Mesendoderm (in vitro differentiated cells): Measurements from ENCODE around the gene ABR.
"Not testable (repeated sequence)": the region's sequence is repeated elsewhere in the genome, so short reads cannot be mapped to it uniquely, and the experiment has no call there.

ENCODE experiments used
- DNase-seq: peaks from one replicate; pipeline ENCODE4 v3.0.0; 2013
- H2AK5ac ChIP-seq: 2 replicates; pipeline ENCODE4 v1.6.1; 2013; ENCODE audit warnings: low read length, inconsistent platforms
- H2BK120ac ChIP-seq: 2 replicates; pipeline ENCODE4 v1.6.1; 2013; ENCODE audit warnings: low read depth, mild to moderate bottlenecking, low read length, moderate library complexity, mixed read lengths
- H2BK15ac ChIP-seq: replicated peaks from 2 replicates; pipeline ENCODE4 v1.6.1; 2013; ENCODE audit warnings: low read depth, mild to moderate bottlenecking, moderate library complexity
- H2BK5ac ChIP-seq: 2 replicates; pipeline ENCODE4 v1.6.1; 2013; ENCODE audit warnings: low read length, inconsistent platforms
- H3K18ac ChIP-seq: 2 replicates; pipeline ENCODE4 v1.6.1; 2013; ENCODE audit warnings: mild to moderate bottlenecking, low read length, mixed read lengths
- H3K23ac ChIP-seq: one replicate; pipeline ENCODE4 v1.6.1; 2013; ENCODE audit warnings: low read length
- H3K27ac ChIP-seq: 2 replicates; pipeline ENCODE4 v1.5.1; 2013; ENCODE audit warnings: low read depth, mild to moderate bottlenecking, inconsistent platforms, low read length, moderate library complexity
- H3K27me3 ChIP-seq: 2 replicates; pipeline ENCODE4 v1.6.1; 2013; ENCODE audit warnings: low read length, control low read depth, mild to moderate bottlenecking, inconsistent platforms; ENCODE audit not compliant: insufficient read depth, poor library complexity
- H3K36me3 ChIP-seq: 2 replicates; pipeline ENCODE4 v1.6.1; 2013; ENCODE audit warnings: low read length, inconsistent platforms; ENCODE audit not compliant: control insufficient read depth, insufficient read depth
- H3K4ac ChIP-seq: one replicate; pipeline ENCODE4 v1.6.1; 2013; ENCODE audit warnings: low read depth, mild to moderate bottlenecking, low read length, moderate library complexity
- H3K4me1 ChIP-seq: 2 replicates; pipeline ENCODE4 v1.6.1; 2013; ENCODE audit warnings: low read depth, low read length, inconsistent platforms; ENCODE audit not compliant: control insufficient read depth
- H3K4me2 ChIP-seq: 2 replicates; pipeline ENCODE4 v1.6.1; 2013; ENCODE audit warnings: low read length
- H3K4me3 ChIP-seq: 2 replicates; pipeline ENCODE4 v1.5.1; 2013; ENCODE audit warnings: mild to moderate bottlenecking, low read length
- H3K56ac ChIP-seq: one replicate; pipeline ENCODE4 v1.6.1; 2013; ENCODE audit warnings: low read length
- H3K79me1 ChIP-seq: 2 replicates; pipeline ENCODE4 v1.6.1; 2013; ENCODE audit warnings: low read length, inconsistent platforms
- H3K79me2 ChIP-seq: 2 replicates; pipeline ENCODE4 v1.6.1; 2013; ENCODE audit warnings: mild to moderate bottlenecking, low read length; ENCODE audit not compliant: control insufficient read depth, insufficient read depth
- H3K9ac ChIP-seq: 2 replicates; pipeline ENCODE4 v1.6.1; 2013; ENCODE audit warnings: low read length, inconsistent platforms
- H4K5ac ChIP-seq: one replicate; pipeline ENCODE4 v1.6.1; 2013; ENCODE audit warnings: low read length
- H4K8ac ChIP-seq: one replicate; pipeline ENCODE4 v1.6.1; 2013; ENCODE audit warnings: low read depth, mild to moderate bottlenecking, control low read depth, low read length, moderate library complexity
- whole genome bisulfite sequencing: extraction: QIAGEN DNeasy Blood & Tissue Kit; methylation state at CpG from one replicate; pipeline ENCODE4 v1.1.7; 2013; ENCODE audit warnings: low lambda C conversion rate, missing lambda C conversion rate; ENCODE audit not compliant: insufficient coverage; ENCODE audit errors: extremely low coverage; 5-methylcytosine and 5-hydroxymethylcytosine counted together

Gene ABR

GRCh38 chr17:1199271-1199743 lies 19.5 kb upstream of the ABR start:
- H3K79me2 ChIP-seq, H3K18ac ChIP-seq, H2BK5ac ChIP-seq, H3K4me3 ChIP-seq, H2BK15ac ChIP-seq, H2BK120ac ChIP-seq, H4K5ac ChIP-seq, H3K56ac ChIP-seq, H3K4me1 ChIP-seq, H4K8ac ChIP-seq, H3K4me2 ChIP-seq, H3K27me3 ChIP-seq, H3K9ac ChIP-seq, H3K27ac ChIP-seq, H3K79me1 ChIP-seq, H3K4ac ChIP-seq, H3K36me3 ChIP-seq, H2AK5ac ChIP-seq, H3K23ac ChIP-seq, DNase-seq: not testable (repeated sequence)
- WGBS: no CpG with 5 or more reads among the region's 10 CpGs

DNA sequence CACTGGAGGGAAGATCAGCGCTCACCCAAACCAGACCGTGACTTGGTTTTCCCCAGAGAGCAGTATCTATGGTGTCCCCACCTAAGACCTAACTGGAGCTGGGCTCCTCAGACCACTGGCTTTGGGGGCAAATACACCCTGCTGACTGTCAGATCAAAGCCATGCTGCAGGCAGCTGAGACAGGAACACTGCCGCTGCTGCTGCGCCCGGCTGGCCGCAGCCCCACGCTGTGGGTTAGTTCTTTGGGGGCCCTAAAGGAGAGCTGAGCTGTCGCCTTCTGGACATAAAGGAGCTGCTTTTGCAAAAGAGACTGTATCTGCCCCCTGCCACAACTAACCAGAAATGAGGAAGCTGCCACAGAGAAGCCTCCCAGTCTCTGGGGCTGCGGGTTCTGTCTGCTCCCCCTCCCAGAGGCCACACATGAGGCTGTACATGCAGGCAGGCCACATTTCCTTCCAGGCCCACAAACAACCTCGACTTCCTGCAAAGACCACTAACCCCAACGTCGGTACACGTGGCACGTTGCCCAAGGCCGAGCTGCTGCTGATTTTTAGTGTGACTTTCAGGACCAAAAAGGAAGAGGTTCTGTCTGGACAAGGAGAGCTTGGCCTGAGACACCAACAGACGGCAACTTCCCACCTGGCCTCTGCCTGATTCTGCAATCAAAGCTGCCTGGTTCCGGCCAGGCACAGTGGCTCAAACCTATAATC lies 18.2 kb upstream of the ABR start:
- H3K4ac ChIP-seq: no peak overlapping the region

GRCh38 chr17:1197379-1197778 lies 17.6 kb upstream of the ABR start:
- Histone ChIP-seq H3K18ac (no peak overlapping the region), H3K56ac (no peak overlapping the region), H3K4me2 (no peak overlapping the region), H3K4me1 (no peaks in the 10 kb centered on the region), H2BK15ac (no peak overlapping the region), H3K79me1 (no peaks in the 10 kb centered on the region), H3K36me3 (no peaks in the 10 kb centered on the region), H2AK5ac (no peak overlapping the region), H2BK120ac (no peak overlapping the region), H3K27me3 (no peaks in the 10 kb centered on the region), H4K5ac (no peak overlapping the region), H3K4me3 (no peak overlapping the region), H3K27ac (no peak overlapping the region), H3K9ac (no peak overlapping the region), H3K4ac (no peak overlapping the region), H2BK5ac (no peak overlapping the region), H4K8ac (no peak overlapping the region), H3K79me2 (no peaks in the 10 kb centered on the region), H3K23ac (no peak overlapping the region)
- DNase-seq: no peak
- WGBS: no CpG with 5 or more reads among the region's 3 CpGs

More for the DNA sequence above, 18.2 kb upstream of the ABR start:
- Histone ChIP-seq H3K27me3 (no peaks in the 10 kb centered on the region), H3K4me2 (no peak overlapping the region), H3K4me3 (no peak overlapping the region), H3K4me1 (no peaks in the 10 kb centered on the region), H4K8ac (no peak overlapping the region), H3K56ac (no peak overlapping the region), H3K36me3 (no peaks in the 10 kb centered on the region), H4K5ac (no peak overlapping the region), H3K18ac (no peak overlapping the region), H3K27ac (no peak overlapping the region), H2BK15ac (no peak overlapping the region), H2BK120ac (no peak overlapping the region), H3K79me1 (no peaks in the 10 kb centered on the region), H3K9ac (no peak overlapping the region), H3K79me2 (no peaks in the 10 kb centered on the region), H3K23ac (no peak overlapping the region), H2AK5ac (no peak overlapping the region), H2BK5ac (no peak overlapping the region)
- WGBS: no CpG with 5 or more reads among the region's 17 CpGs
- no peak for DNase-seq

GRCh38 chr17:1196946-1197345 lies 17.2 kb upstream of the ABR start:
- Histone ChIP-seq H3K4me3 (no peak overlapping the region), H3K4me1 (no peaks in the 10 kb centered on the region), H3K36me3 (no peaks in the 10 kb centered on the region), H3K79me2 (no peaks in the 10 kb centered on the region), H3K23ac (no peak overlapping the region), H3K4me2 (no peak overlapping the region), H3K56ac (no peak overlapping the region), H3K27me3 (no peaks in the 10 kb centered on the region), H2AK5ac (no peak overlapping the region), H2BK15ac (no peak overlapping the region), H2BK120ac (no peak overlapping the region), H4K5ac (no peak overlapping the region), H3K79me1 (no peaks in the 10 kb centered on the region), H2BK5ac (no peak overlapping the region), H3K27ac (no peak overlapping the region), H3K9ac (no peak overlapping the region), H3K18ac (no peak overlapping the region), H3K4ac (no peak overlapping the region), H4K8ac (no peak overlapping the region)
- DNase-seq: no peak
- WGBS: no CpG with 5 or more reads among the region's 14 CpGs

DNA sequence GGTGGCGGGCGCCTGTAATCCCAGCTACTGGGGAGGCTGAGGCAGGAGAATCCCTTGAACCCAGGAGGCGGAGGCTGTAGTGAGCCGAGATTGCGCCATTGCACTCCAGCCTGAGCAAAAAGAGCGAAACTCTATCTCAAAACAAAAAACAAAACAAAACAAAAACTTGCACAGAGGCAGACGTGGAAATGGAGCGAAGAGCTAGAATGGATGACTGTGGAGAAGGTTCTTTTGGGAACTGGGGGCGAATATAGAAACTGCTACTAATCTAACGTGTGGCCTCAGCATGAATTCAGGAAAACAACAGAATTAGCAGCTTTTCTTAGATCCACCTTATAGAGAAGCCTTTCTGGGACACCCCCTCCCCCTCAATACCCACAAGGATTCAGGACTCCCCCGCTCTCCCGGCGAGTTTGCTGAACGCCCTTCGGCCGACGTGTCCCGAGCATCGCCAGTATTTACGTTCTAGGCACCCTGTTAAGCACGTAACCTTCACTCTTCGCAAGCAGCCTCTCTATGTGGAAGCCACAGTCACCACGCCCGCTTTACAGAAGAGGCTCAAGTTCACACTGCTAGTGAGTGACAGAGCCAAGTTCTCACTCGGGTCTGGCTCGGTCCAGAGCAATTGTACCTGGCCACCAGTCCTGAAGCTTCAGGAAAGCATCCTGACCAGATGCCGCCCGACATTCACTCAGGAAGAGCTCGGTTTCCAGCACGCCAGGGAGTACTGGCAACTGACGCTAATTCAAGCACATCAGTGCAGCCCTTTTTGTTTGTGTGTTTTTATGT lies 13.3 kb upstream of the ABR start:
- Histone ChIP-seq H3K56ac (no peak overlapping the region), H3K79me2 (no peaks in the 10 kb centered on the region), H3K18ac (no peak overlapping the region), H4K5ac (no peak overlapping the region), H3K4me3 (no peak overlapping the region), H2BK15ac (no peak overlapping the region), H3K4me2 (no peak overlapping the region), H3K4me1 (no peaks in the 10 kb centered on the region), H2AK5ac (no peak overlapping the region), H3K23ac (no peak overlapping the region), H4K8ac (no peak overlapping the region), H3K27ac (no peak overlapping the region), H2BK120ac (no peak overlapping the region), H2BK5ac (no peak overlapping the region), H3K36me3 (no peaks in the 10 kb centered on the region), H3K4ac (no peak overlapping the region), H3K9ac (no peak overlapping the region), H3K79me1 (no peaks in the 10 kb centered on the region), H3K27me3 (no peaks in the 10 kb centered on the region)
- no peak for DNase-seq
- WGBS: no CpG with 5 or more reads among the region's 31 CpGs
